IgD-negative memory B cell (primary cell): ENCODE measurements around the gene TIGD3. TPM values are rescaled to one million over a fixed set of nuclear protein-coding genes. Genes with fewer than 3 reads are reported as not detected.

Experiments
- H3K27ac Mint-ChIP-seq, 3 donors: one replicate each; pipeline ENCODE4 v1.8.0; 2020 to 2022; ENCODE audit warnings: mild to moderate bottlenecking in 3 of 3, mixed read lengths in 3 of 3, moderate library complexity in 1 of 3
- H3K27me3 Mint-ChIP-seq: one replicate; pipeline ENCODE4 v1.8.0; 2021; ENCODE audit warnings: mixed read lengths
- H3K36me3 Mint-ChIP-seq: one replicate; pipeline ENCODE4 v1.8.0; 2020; ENCODE audit warnings: mild to moderate bottlenecking, mixed read lengths
- H3K4me1 Mint-ChIP-seq, 3 donors: one replicate each; pipeline ENCODE4 v1.8.0; 2020 to 2022; ENCODE audit warnings: mixed read lengths in 3 of 3, mild to moderate bottlenecking in 1 of 3
- H3K4me3 Mint-ChIP-seq, 4 donors: one replicate each; pipeline ENCODE4 v1.8.0; 2020 to 2022; ENCODE audit warnings: mild to moderate bottlenecking in 4 of 4, mixed read lengths in 4 of 4, moderate library complexity in 3 of 4
- H3K9me3 Mint-ChIP-seq, 3 donors: one replicate each; pipeline ENCODE4 v1.8.0; 2020 to 2021; ENCODE audit warnings: mixed read lengths in 3 of 3, mild to moderate bottlenecking in 1 of 3
- polyA plus RNA-seq: library from polyadenylated mRNA; unstranded; fragments of 300-500 nt; fragmentation: Illumina TruSeq; gene quantifications from one replicate; pipeline ENCODE4 v1.2.3, GENCODE V29; 2021

The TIGD3 gene
- polyA plus RNA-seq, 1 donor from 2014 or later = 2.3 TPM

DNA sequence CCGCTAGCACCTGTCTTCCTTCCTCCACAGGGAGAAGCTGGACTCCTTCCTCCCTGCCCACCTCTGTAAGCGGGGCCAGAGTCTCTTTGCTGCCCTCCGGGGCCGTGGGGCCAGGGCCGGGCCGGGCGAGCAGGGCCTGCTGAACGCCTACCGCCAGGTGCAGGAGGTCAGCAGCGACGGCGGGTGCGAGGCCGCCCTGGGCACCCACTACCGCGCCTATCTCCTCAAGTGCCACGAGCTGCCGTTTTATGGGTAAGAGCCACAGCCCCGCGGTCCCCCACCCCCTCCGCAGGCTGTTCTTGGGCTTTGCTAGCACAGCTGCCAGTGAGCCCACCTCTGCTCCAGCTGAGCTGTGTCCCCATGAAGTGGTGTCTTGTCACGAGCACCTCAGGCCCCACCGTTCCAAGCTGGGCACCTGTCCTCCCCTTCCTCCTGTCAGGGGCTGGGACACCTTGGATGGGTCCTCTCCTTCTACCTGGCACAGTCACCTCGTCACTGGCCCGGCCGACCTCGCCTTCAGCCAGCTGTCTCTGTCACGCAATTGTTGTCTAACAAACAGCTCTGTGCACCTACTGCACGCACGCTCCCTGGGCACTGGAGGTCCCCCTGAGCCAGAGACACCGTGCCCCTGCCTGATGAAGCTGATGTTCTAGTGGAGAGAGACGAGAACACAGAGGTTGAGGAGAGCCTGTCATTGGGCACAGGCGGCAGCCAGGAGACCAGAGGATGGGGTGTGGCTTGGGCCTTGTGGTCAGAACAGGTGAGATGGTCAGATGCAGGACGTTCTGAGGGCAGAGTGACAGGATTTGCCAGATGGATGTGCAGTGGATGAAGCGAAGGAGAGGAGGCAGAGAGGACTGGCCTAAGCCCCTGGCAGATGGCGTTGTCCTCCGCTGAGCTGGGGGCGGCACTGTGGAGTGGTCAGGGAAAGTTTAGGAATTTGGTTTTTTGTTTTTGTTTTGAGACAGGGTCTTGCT lies 42.5 kb downstream of the TIGD3 start:
- Mint-ChIP-seq H3K27me3 (no peaks in the 10 kb centered on the region), H3K36me3 (peaks cover 2% of the 10 kb centered on the region), H3K9me3 (no peaks in the 10 kb centered on the region), H3K4me3 (peak overlapping the region in 1 of 4 donors; percentile 38), H3K27ac (peak overlapping the region in 1 of 3 donors; percentile 87), H3K4me1 (peaks cover 0 to 6% (median 3%) of the 10 kb centered on the region in 3 donors)

- no peak overlapping the region for H3K4me3 Mint-ChIP-seq
- peaks cover under 1% of the 10 kb centered on the region for H3K27me3 Mint-ChIP-seq
- H3K4me1 Mint-ChIP-seq = peaks cover 3 to 8% (median 7%) of the 10 kb centered on the region in 3 donors
- peaks cover 3% of the 10 kb centered on the region for H3K36me3 Mint-ChIP-seq
- H3K9me3 Mint-ChIP-seq = no peaks in the 10 kb centered on the region
- H3K27ac Mint-ChIP-seq = no peak overlapping the region
Measured at GRCh38 chr11:65398362-65398910, 43.9 kb downstream of the TIGD3 start.

DNA sequence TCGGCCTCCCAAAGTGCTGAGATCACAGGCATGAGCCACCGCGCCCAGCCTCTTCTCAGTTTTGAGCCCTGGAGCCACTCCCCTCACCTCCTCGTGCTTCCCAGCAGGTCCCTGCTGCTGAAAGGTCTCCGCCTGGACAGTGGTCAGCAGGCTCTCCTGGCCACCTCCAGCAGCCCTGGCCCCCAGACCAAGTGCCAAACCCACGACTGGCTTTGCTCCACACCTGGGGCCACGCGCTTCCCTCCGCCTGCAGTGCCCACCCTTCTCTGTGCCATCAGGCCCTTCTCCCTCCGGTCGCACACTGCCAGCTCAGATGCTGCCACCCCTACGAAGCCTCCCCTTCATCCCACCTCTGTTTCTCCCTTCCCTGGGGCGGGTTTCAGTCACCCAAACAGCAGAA lies 44.7 kb downstream of the TIGD3 start:
- H3K9me3 Mint-ChIP-seq = no peaks in the 10 kb centered on the region
- peaks cover 3% of the 10 kb centered on the region for H3K36me3 Mint-ChIP-seq
- H3K27ac Mint-ChIP-seq = no peak overlapping the region
- H3K27me3 Mint-ChIP-seq = peaks cover 2% of the 10 kb centered on the region
- H3K4me3 Mint-ChIP-seq = no peak overlapping the region
- H3K4me1 Mint-ChIP-seq = peaks cover 6 to 16% (median 13%) of the 10 kb centered on the region in 3 donors

GRCh38 chr11:65399845-65400244 lies 45.3 kb downstream of the TIGD3 start:
- Mint-ChIP-seq H3K4me1 (peaks cover 6 to 17% (median 17%) of the 10 kb centered on the region in 3 donors), H3K4me3 (no peak overlapping the region), H3K36me3 (peaks cover 3% of the 10 kb centered on the region), H3K27ac (no peak overlapping the region), H3K9me3 (no peaks in the 10 kb centered on the region), H3K27me3 (peaks cover 2% of the 10 kb centered on the region)

GRCh38 chr11:65400307-65401072 lies 45.9 kb downstream of the TIGD3 start:
- H3K27ac Mint-ChIP-seq = peak overlapping the region in 1 of 3 donors; percentile 23
- H3K4me3 Mint-ChIP-seq = no peak overlapping the region
- H3K9me3 Mint-ChIP-seq = no peaks in the 10 kb centered on the region
- peaks cover 3% of the 10 kb centered on the region for H3K36me3 Mint-ChIP-seq
- peaks cover 6 to 17% (median 17%) of the 10 kb centered on the region in 3 donors for H3K4me1 Mint-ChIP-seq
- H3K27me3 Mint-ChIP-seq = peaks cover 2% of the 10 kb centered on the region

- Mint-ChIP-seq H3K4me3 (no peak overlapping the region), H3K27ac (peak overlapping the region in 1 of 3 donors; percentile 7), H3K36me3 (peaks cover 3% of the 10 kb centered on the region), H3K9me3 (no peaks in the 10 kb centered on the region), H3K27me3 (peaks cover 2% of the 10 kb centered on the region), H3K4me1 (peaks cover 6 to 17% (median 17%) of the 10 kb centered on the region in 3 donors)
Measured at GRCh38 chr11:65401073-65401802, 46.7 kb downstream of the TIGD3 start.

GRCh38 chr11:65401803-65402248 lies 47.3 kb downstream of the TIGD3 start:
- no peak overlapping the region for H3K4me3 Mint-ChIP-seq
- H3K36me3 Mint-ChIP-seq = peaks cover 3% of the 10 kb centered on the region
- no peaks in the 10 kb centered on the region for H3K9me3 Mint-ChIP-seq
- H3K4me1 Mint-ChIP-seq = peaks cover 6 to 17% (median 17%) of the 10 kb centered on the region in 3 donors
- H3K27me3 Mint-ChIP-seq = peaks cover 2% of the 10 kb centered on the region
- H3K27ac Mint-ChIP-seq = peak overlapping the region in 1 of 3 donors; percentile 7

DNA sequence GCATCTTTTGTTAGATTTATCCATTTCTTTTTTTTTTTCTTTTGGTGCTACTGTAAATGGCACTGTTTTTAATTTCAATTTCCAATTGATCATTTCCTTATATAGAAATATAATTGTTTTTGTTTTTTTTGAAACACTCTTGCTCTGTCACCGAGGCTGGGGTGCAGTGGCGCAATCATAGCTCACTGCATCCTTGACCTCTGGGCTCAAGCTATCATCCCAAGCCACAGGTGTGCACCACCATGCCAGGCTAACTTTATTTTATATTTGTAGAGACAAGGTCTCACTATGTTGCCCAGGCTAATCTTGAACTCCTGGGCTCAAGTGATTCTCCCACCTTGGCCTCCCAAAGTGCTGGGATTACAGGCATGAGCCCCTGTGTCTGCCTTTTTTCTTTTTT lies 48.2 kb downstream of the TIGD3 start:
- peaks cover 1% of the 10 kb centered on the region for H3K36me3 Mint-ChIP-seq
- H3K9me3 Mint-ChIP-seq = no peaks in the 10 kb centered on the region
- peaks cover 6 to 15% (median 14%) of the 10 kb centered on the region in 3 donors for H3K4me1 Mint-ChIP-seq
- H3K27ac Mint-ChIP-seq = peak overlapping the region in 2 of 3 donors; percentile 42 to 99
- H3K27me3 Mint-ChIP-seq = peaks cover 2% of the 10 kb centered on the region
- no peak overlapping the region for H3K4me3 Mint-ChIP-seq

DNA sequence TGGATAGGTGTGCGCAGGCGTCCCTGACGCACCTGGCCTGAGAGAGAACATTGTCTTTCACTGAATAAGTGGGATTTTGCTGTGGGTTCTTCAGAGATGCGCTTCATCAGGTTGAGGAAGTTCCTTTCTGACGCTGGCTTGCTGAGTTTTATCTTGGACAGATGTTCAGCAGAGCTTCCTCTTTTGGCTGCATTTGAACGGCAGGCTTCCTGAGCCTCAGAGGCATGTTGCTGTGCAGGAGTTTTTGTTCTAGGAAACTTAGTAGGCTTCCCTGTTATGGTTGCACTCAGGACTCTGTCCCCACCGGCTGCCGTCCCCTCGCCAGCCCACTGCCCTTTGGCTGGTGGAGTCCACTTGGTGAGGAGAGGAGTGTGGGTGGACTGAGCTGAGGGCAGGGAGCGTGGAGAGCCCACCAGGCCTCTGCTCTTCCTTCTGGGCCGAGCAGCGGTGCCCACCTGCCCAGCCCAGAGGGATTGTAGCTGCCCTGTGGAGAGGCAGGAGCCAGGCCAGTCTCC lies 49.1 kb downstream of the TIGD3 start:
- Mint-ChIP-seq H3K4me1 (peaks cover 10 to 18% (median 15%) of the 10 kb centered on the region in 3 donors), H3K27me3 (peaks cover 2% of the 10 kb centered on the region), H3K36me3 (peaks cover 1% of the 10 kb centered on the region), H3K27ac (peak overlapping the region; percentile 73 to 99 (median 86)), H3K4me3 (peak overlapping the region; percentile 28 to 80 (median 59)), H3K9me3 (no peaks in the 10 kb centered on the region)

- Mint-ChIP-seq H3K9me3 (no peaks in the 10 kb centered on the region), H3K4me1 (peaks cover 12 to 21% (median 15%) of the 10 kb centered on the region in 3 donors), H3K27ac (peak overlapping the region; percentile 73 to 99 (median 86)), H3K36me3 (peaks cover 1% of the 10 kb centered on the region), H3K4me3 (peak overlapping the region in 2 of 4 donors; percentile 47 to 80), H3K27me3 (peaks cover 2% of the 10 kb centered on the region)
Measured at GRCh38 chr11:65404210-65404609, 49.7 kb downstream of the TIGD3 start.

DNA sequence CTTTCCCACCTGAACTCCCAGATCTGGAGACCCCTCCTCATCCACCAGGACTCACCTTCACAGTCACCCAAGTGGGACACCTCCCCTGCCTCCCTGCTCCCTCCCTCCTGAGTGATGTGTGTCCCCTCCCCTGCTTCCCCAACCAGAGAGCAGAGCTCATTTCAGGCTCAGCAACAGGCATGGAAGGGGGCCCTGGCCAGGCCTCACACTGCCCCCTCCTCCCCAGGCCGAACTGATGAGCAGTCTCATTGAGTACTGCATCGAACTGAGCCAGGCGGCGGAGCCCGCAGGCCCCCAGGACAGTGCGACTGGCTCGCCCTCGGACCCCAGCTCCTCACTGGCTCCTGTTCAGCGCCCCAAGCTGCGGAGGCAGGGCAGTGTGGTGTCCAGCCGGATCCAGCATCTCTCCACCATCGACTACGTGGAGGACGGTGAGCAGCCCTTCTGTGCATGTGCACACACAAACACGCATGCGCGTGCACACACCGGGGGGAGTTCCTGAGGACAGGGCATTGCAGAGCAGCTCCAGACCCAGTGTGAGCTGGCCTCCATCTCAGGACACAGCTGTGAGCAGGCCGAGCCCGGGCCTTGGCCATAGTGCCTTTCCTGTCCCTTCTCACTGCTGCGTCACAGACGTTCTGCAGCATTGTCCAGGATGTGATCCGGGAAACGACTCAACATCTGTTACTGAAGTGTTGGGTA lies 50.2 kb downstream of the TIGD3 start:
- Mint-ChIP-seq H3K27me3 (peaks cover 2% of the 10 kb centered on the region), H3K36me3 (peaks cover 1% of the 10 kb centered on the region), H3K4me3 (peak overlapping the region in 2 of 4 donors; percentile 51 to 80), H3K9me3 (no peaks in the 10 kb centered on the region), H3K27ac (peak overlapping the region; percentile 73 to 99 (median 86)), H3K4me1 (peaks cover 12 to 21% (median 16%) of the 10 kb centered on the region in 3 donors)
